ENCODE results near the gene KDM7A.

DNA sequence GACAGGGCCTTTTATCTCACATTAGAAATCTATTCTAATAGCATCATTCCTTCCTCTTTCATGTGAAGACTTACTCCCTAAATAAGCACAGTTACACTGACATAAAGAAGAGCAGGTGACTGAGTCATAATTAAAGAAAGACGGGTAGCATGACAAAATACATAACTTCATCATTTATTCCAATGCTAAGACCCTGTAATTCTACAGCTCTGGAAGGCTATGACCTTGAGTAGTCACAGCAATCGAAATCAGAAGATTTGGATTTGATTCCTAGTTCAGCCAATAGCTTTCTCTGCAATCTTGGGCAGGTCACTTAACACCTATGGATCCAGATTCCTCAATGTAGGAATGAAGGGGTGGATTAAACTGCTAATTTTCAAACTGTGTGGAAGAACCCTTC lies 42.7 kb downstream of the KDM7A start:
- TF ChIP-seq, protein P1, sequence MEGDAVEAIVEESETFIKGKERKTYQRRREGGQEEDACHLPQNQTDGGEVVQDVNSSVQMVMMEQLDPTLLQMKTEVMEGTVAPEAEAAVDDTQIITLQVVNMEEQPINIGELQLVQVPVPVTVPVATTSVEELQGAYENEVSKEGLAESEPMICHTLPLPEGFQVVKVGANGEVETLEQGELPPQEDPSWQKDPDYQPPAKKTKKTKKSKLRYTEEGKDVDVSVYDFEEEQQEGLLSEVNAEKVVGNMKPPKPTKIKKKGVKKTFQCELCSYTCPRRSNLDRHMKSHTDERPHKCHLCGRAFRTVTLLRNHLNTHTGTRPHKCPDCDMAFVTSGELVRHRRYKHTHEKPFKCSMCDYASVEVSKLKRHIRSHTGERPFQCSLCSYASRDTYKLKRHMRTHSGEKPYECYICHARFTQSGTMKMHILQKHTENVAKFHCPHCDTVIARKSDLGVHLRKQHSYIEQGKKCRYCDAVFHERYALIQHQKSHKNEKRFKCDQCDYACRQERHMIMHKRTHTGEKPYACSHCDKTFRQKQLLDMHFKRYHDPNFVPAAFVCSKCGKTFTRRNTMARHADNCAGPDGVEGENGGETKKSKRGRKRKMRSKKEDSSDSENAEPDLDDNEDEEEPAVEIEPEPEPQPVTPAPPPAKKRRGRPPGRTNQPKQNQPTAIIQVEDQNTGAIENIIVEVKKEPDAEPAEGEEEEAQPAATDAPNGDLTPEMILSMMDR (conservative IDR thresholded peaks at IDR 0.05) = no peak
- TF ChIP-seq EZH2 (IDR thresholded peaks at IDR 0.05; ENCODE audit: low read depth) = no peak

Measured in PC-9 (cell line).